Stimulated activated CD4-positive, alpha-beta T cell treated with anti-CD3 and anti-CD28 coated beads, TNF-alpha, amount 100 ng/mL, for 1 hour (primary cell): Measurements from ENCODE around the gene KSR2.

ENCODE experiments used
- DNase-seq, 3 donors: peaks; one replicate each; pipeline ENCODE4 v3.0.0-alpha.2; 2020; ENCODE audit warnings: low read depth in 3 of 3, low spot score in 1 of 3

The KSR2 gene

GRCh38 chr12:117545216-117545615, 423.6 kb downstream of the KSR2 start:
- DNase-seq: no peak

DNA sequence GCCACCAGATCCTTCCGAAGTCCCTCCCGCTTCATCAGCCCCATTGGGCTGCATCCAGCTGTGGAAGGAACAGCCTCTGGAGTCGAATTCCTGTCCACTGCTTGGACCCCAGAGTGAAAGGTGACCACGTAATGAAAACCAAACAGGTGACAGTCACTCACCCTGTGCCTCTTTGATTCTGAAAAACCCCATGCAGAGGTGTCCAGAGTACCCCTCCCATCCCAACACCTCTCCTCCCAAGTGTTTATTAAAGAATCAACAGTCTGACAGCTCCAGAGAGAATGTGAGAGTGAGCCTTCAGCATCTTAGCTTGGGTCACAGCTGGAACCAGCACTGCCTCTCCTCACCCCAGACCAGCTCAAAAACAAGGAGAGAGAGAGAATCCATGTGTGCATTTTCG, 428.8 kb downstream of the KSR2 start:
- no peak for DNase-seq

GRCh38 chr12:117538926-117539325, 429.9 kb downstream of the KSR2 start:
- no peak for DNase-seq

- DNase-seq: no peak
Observed at GRCh38 chr12:117538032-117538690, 430.6 kb downstream of the KSR2 start.

- no peak for DNase-seq
Observed at GRCh38 chr12:117533687-117534086, 435.1 kb downstream of the KSR2 start.

GRCh38 chr12:117530796-117531195, 438.0 kb downstream of the KSR2 start:
- DNase-seq: no peak

DNA sequence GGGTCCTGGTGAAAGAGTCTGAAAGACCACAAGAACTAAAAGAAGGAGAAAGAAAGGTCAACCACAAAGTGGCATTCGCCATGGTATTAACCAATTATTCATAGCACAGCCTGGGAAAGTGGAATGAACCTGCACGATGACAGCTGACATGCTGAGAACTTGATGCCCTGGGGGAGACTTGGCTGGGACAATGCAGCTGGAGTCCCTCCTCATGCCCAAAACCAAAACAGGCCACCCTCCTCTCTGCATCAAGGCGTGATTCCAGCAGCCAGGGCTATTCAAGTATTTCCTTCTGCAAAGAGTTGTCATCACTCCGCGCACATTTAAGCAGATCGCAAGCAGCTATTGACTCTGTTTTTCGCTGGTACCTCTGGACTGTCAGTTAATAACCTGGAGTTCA, 440.3 kb downstream of the KSR2 start:
- no peak for DNase-seq

DNA sequence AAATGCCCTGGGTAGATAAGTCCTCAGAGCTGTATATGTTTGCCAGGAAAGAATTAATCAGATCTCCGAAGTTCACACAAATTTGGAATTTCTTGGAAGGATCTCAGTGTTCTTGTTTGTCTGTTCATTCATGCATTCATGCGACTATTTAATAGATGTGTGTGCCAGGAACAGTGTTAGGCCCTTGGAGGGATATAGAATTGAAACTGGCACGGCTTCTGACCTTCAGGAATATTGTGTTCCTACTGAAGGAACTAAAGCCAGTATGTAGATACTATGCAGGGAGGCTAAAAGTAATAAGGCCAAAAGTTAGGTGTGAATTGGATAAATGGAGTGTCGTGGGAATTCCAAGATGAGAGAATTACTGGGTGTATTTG, 441.3 kb downstream of the KSR2 start:
- no peak for DNase-seq

GRCh38 chr12:117526757-117527478, 441.9 kb downstream of the KSR2 start:
- no peak for DNase-seq

GRCh38 chr12:117525766-117526165, 443.0 kb downstream of the KSR2 start:
- DNase-seq: no peak

GRCh38 chr12:117524806-117525205, 444.0 kb downstream of the KSR2 start:
- DNase-seq: no peak

DNA sequence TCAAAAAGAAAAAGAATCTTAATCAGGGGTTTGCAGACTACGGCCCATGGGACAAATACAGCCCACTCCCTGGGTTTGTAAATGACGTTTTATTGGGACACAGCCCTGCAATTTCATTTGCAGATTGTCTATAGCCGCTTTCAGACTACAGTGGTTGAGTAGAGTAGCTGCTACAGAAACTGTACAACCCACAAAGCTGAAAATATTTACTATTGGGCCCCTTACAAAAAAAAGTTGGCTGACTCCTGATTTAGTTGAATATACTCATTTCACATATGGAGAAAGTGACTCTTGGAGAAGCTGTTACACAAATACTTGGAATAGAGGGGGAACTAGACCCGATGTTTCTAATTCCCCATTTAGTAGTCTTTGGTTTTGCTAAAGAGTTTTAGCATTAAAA, 444.8 kb downstream of the KSR2 start:
- no peak for DNase-seq

DNA sequence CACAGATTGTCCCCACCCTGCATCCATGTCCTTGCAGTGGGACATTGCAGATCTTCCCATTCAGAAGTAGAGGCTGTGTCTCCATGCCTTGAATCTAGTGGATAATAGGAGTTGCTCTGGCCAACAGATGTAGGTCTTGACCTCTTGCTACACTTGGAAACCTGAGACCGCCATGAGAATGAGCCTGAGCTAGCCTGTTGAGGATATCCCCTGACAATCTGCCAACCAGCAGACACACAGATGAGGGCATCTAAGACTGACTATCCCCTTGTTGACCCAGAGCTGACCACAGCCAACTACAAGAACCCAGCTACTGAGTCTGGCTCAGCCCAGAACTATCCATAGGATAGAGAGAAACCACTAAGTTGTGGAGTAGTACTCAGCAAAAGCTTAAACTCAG, 446.2 kb downstream of the KSR2 start:
- DNase-seq: no peak

- no peak for DNase-seq
Observed at GRCh38 chr12:117521867-117522266, 446.9 kb downstream of the KSR2 start.

DNA sequence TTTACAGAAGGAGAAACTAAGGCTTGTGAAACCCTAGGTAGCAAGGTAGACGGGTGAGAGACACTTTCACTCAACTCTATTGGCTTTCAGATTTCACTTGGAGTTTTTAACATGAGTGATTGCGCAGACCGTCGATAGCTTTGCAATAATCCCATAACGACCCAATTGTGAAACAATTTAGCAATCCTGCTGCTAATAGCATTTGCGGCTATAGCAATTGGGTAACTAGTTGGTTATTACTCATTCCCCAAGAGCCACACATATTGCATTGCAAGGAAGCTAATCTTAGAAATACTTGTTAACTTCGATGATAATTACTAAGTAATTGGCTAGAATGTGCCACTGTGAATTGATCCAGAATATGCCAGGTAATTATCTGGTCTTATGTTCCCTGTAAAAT, 447.4 kb downstream of the KSR2 start:
- DNase-seq: no peak

GRCh38 chr12:117518594-117519270, 450.1 kb downstream of the KSR2 start:
- DNase-seq: no peak

- no peak for DNase-seq
Observed at GRCh38 chr12:117517219-117517739, 451.5 kb downstream of the KSR2 start.

- DNase-seq: no peak
Observed at GRCh38 chr12:117516034-117516433, 452.8 kb downstream of the KSR2 start.

GRCh38 chr12:117514016-117514415, 454.8 kb downstream of the KSR2 start:
- DNase-seq: no peak

DNA sequence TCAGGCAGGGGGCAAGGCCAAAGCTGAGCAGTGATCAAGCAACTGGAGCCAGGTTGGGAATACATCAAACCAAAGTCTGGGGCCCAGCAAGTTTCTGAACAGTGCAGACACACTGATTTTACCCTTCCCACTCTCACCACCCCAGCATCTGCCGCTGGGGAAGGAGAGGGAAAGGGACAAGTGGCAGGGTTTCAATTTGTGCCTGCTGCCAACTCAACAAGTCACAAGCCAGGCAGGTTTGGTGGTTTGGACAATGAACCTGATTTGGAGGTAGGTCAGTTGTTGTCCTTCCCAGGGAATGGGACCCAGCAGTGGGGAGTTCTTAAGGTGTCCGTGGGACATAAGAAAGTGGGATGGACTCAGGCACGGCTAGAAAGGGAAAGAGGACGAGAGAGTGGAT, 455.4 kb downstream of the KSR2 start:
- no peak for DNase-seq

DNA sequence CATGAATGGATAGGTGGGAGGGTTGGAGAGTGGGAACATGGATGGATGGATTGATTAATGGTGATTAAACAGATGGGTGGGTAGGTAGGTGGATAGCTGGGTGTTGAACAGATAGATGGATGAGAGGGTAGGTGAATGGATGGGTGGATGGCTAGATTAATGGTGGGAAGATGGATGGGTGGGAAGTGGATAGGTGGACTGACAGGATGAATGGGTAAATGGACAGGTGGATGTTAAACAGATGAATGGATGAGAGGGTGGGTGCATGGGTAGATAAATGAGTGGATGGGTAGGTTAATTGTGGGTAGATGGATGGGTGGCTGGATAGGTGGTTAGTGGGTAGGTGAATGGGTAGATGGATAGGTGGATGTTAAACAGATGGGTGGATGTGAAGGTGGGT, 460.3 kb downstream of the KSR2 start:
- DNase-seq: no peak

- DNase-seq: no peak
Observed at GRCh38 chr12:117507548-117507947, 461.2 kb downstream of the KSR2 start.
